Stimulated activated CD4-positive, alpha-beta T cell treated with anti-CD3 and anti-CD28 coated beads, TNF-alpha, amount 100 ng/mL, for 1 hour (primary cell): ENCODE results near the gene AIRE.
"Not testable (repeated sequence)": the region's sequence is repeated elsewhere in the genome, so short reads cannot be mapped to it uniquely, and the experiment has no call there.

Source experiments
- DNase-seq, 3 donors: peaks; one replicate each; pipeline ENCODE4 v3.0.0-alpha.2; 2020; ENCODE audit warnings: low read depth in 3 of 3, low spot score in 1 of 3

AIRE gene

DNA sequence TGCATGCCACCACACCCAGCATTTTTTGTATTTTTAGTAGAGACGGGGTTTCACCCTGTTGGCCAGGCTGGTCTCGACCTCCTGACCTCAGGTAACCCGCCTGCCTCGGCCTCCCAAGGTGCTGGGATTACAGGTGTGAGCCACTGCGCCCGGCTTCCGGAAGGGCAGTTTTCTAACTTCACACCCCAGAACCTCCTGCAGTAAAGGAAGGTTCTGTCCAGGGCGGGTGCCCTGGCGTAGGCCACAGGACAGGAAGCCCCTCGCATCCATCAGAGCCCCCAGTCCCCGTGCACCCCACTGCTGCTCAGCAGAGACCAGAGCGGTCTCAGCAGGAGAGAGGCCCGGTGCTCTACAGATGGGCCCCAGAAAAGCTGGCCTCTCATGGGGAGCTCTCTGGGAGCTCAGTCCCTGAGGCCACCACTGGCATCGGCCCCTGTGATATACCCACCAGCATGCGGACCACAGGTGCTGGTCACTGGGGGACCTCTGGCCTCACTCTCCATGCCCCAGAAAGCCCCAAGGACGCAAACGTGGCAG is 19.9 kb upstream of the AIRE start:
- DNase-seq: no peak

DNA sequence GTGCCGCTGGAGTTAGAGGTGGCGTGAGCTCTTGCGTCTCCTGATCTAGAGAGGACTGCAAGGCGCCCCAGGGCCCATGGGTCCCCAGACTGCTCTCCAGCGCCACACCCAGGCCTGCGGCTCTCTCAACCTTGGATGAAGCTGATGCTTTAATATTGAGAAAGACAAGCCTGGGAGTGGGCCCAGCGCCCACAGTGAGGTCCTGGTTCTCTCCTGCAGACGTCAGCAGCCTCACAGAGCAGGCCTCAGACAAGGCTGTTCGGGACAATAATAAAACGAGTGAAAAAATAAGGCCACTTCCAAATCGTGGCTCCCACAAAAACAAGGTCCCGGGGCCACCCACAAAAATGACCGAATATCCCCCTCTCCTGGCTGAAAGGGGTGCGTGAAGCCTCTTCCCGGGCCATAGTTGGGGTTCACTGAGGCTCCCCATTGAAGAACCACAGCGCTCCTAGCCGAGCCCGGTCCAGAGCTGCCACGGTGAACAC is 18.0 kb upstream of the AIRE start:
- no peak for DNase-seq

DNA sequence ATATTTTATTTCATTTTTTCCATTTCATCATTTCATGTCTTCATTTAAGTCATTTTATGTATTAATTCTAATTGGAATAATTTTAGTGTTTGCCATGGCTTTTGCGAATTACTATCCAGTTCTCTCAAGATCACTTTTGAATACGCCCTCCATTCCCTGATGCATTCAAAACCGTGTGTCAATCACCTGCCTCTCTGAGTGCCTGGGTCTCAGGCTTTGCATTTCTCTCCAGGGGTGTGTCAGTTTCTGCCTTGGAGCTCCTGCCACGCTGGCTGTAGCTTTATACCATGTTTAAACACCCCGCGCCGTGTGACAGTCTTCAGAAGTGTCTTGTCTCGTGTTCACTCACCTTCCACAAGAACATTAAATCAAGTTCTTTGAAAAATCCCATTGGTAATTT is 16.6 kb upstream of the AIRE start:
- no peak for DNase-seq

DNA sequence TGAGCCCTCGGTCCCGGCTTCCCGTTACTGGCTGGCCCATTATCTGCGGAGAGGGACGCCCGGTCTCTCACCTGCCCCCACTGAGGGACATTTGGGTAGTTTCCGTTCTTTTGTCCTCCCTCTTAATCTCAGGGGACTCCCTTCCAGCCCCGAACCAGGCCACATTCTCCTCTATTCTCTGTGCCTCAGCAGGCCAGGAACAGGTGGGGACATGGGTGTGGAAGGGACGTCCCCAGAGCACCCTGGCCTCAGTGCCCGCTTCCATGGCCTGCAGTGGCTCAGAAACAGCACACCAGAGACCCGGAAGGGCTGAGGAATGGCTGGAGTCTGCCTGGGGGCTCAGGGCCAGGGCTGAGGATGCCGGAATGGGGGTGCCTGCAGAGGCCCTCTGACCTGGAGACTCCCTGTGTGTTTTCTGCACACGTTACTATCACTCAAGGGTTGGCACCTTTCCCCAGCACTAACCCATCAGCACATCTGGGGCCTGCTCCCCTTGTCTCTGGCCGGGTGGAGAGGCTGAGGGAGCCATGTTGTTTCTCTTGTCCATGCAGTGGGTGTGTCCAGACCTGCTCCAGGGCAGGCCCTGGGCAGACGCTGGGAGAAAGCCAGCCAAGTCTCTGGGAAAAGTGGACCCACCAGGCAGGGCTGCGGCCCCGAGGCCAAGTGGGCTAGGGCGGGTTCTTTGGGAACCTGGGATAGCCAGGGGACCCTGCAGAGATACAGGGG is 14.0 kb upstream of the AIRE start:
- DNase-seq: no peak

DNA sequence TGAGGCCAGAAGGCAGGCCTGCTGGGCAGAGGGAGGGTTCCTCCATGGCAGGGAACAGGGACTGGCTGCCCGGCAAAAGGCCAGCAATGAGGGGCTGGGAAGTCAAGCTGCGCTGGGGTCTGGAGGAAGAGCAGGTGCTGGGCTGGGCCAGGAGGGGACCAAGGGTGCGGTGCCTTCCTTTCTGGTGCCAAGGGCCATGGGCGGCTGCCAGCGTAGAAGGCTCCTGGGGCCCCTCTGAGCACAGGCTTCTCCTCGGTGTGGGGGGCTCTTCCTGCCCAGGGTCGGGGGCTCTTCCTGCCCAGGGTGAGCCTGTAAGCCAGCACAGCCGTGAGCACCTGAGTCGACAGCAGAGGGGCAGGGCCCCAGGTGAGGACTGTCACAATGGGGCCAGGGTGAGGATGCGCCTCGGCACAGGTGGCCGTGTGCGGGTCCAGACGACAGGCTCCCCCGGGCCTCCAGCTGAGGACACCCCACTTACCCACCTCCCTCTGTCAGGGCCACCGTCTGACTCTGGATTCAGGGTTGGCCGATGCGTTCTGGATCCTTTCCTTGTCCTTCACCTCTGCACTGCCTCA is 13.3 kb upstream of the AIRE start:
- no peak for DNase-seq

DNA sequence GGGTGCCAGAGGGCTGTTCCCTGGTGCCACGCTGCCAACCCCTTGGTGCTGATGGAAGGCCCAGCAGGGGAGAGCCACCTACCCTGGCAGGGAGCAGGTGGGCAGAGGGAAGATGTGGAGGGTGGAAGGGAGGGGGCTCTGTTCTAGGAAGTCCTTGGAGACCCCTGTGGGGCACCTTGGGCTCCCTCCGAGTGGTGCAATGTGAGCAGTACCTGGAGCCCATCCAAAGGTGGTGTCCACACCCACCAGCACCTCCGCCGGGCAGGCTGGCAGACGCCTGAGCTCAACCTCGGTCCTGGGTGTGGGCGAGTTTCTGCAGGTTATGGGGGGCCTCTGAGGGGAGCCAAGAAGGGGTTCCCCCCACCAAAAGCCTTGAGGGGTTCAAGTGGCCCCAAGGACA is 12.6 kb upstream of the AIRE start:
- no peak for DNase-seq

DNA sequence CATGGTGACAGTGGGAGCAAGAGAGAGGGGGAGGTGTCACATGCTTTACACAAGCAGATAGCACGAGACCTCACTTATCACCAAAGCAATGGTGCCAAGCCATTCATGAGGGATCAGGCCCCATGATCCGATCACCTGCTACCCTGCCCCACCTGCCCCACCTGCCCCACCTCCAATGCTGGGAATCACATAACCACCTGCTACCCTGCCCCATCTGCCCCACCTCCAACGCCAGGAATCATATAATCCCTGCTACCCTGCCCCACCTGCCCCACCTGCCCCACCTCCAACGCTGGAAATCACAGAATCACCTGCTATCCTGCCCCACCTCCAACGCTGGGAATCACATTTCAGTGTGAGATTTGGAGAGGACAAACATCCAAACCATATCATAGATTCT is 10.6 kb upstream of the AIRE start:
- no peak for DNase-seq

DNA sequence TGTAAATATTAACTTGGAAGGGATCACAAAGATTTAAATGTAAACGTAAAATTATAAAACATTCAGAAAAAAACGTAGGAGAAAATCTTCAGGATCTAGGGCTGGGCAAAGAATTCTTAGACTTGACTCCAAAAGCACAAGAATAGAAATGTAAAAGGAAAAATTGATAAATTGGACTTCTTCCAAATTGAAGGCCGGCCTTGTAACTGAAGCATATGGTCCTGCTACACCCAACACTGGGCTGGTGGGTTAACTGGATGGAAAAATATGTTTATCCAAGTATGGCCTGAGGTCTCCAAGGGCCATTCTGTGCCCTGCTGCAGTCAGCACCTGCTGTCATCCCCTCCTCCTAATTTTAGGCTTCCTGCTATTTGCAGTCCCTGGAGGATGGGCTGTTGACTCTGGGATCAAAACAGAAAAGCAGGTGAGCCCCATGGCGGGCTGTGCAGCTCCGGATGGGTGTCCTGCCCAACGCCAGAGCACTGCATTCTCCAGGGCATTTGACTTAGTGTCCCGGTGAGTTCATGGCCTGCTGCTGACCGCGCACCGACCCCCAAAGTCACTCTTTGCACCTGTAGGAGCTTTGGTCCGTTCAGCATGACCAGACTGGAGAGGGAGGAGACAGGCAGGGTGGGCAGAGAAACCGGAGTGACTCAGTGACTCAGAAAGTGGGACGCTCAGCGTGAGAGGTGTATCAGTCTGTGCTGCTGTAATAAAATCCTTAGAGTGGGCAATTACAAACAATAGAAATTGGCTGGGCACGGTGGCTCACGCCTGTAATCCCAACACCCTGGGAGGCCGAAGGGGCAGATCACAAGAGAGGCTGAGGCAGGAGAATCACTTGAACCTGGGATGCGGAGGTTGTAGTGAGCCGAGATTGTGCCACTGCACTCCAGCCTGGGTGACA is 6.1 kb upstream of the AIRE start:
- DNase-seq: no peak

DNA sequence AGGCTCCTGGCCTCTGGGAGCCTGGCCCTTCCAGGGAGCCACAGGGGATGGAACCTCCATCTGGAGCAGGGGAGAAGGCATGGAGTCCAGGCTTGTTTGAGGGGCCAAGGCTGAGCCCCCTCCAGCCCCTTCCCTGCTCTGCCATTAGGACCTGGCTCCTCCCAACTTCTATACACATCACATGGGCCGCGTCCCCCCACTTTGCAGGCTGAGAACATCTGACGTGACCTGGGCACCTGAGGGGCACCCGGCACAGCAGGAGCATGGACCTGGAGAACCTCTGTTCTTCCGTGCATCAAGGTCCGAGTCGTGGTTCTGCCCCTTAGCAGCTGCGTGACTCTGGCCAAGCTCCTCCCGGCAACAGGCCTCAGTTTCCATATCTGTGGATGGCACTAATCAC is 3.9 kb upstream of the AIRE start:
- no peak for DNase-seq

DNA sequence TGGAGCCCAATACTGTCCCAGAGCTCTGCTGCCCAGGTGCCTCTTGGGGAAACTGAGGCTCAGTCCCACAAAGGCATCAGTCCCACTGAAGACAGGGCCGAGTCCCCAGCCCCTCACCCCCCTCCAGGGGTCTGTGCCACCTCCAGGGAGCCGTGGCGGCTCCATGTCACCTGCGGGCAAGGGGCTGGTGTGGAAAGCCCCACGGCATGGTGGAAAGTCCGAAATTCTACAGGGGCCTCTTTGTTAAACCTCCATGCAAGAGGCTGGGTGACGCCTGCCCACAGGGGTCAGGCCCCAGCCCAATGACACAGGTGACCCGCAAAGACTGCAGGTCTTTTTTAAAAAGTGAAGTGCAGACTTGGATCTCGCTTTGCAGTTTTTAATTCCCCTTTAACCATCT is 3.3 kb upstream of the AIRE start:
- DNase-seq: no peak

DNA sequence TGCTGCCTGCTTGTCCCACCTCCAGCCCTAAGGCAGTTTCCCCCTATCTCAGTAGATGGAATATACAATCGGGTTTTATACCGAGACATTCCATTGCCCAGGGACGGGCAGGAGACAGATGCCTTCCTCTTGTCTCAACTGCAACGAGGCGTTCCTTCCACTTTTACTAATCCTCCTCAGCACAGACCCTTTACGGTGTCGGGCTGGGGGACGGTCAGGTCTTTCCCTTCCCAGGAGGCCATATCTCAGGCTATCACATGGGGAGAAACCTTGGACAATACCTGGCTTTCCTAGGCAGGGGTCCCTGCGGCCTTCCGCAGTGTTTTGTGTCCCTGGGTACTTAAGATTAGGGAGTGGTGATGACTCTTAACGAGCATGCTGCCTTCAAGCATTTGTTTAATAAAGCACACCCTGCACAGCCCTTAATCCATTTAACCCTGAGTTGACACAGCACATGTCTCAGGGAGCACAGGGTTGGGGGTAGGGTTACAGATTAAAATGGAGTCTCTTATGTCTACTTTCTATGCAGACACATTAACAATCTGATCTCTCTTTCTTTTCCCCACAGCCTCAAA is 2.4 kb upstream of the AIRE start:
- DNase-seq: not testable (repeated sequence)

DNA sequence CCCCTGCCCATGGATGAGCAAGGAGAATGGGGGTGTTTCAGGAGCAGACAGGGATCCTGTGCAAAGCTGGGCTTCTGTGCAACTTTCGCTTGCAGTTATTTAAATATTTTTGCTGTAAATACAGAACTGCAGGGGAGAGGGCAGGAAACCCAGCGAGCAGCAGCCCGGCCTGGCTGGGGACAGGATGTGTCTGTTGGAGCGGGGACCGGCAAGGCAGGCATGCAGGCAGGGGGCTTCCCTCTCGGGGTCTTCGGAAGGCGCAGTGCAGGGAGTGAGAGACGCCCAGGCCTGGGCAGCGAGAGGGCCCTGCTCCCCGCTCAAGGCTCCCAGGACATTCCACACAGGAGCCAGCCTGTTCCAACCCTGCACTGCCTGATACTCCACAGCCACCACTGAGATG is 1.7 kb upstream of the AIRE start:
- no peak for DNase-seq

DNA sequence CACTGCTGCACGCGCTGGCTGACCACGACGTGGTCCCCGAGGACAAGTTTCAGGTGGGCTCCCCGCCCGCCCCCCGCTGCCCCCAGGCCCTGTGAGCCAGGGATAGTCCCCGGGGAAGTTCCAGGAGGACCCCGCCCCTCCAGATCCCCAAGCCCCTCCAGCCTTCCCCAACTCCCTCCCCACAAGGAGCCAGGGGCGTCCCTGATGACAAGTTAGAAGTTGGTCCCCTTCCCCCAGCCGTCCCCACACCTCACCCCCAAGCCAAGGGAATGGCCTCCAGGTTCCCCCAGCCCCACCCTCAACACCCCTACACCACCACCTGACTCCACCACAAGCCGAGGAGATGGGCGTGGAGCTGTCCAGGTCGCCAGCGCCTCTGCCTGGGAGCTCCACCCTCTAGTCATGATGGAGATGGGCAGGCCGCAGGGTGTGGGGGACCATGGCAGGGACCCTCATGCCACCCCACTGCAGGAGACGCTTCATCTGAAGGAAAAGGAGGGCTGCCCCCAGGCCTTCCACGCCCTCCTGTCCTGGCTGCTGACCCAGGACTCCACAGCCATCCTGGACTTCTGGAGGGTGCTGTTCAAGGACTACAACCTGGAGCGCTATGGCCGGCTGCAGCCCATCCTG is 525 bp downstream of the AIRE start:
- no peak for DNase-seq

DNA sequence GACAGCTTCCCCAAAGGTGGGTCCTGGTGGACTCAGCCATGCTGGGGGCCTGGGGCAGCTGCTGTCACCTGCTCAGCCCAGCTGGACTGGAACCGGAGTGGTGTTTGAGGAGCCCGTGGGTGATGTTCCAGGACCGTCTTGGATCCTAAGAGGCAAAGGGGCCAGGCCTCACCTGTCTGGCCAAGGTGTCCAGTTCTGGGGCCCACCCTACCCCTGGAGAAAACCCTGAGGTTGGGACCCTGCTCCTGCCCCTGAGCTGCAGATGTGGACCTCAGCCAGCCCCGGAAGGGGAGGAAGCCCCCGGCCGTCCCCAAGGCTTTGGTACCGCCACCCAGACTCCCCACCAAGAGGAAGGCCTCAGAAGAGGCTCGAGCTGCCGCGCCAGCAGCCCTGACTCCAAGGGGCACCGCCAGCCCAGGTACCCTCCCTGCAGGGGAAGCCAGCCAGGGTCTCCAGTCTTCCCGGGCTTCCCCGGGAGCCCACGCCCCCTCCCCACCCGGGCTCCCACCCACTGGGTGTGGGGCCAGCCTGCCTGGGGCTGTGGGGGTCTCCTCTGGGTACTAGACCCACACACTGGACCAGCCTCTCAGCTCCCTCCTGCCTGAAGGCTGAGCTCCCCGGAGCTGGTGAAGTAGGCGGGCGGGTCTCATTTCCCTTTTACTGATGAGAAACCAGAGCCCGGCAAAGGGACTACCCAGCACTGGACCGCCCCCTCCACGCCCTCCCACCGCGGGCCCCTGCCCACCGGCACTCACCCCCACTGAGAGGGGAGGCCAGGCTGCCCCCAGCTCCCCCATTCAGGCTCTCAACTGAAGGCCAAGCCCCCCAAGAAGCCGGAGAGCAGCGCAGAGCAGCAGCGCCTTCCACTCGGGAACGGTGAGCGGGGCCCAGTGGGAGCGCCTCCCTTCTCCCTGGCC is 1.3 kb downstream of the AIRE start:
- DNase-seq: no peak

DNA sequence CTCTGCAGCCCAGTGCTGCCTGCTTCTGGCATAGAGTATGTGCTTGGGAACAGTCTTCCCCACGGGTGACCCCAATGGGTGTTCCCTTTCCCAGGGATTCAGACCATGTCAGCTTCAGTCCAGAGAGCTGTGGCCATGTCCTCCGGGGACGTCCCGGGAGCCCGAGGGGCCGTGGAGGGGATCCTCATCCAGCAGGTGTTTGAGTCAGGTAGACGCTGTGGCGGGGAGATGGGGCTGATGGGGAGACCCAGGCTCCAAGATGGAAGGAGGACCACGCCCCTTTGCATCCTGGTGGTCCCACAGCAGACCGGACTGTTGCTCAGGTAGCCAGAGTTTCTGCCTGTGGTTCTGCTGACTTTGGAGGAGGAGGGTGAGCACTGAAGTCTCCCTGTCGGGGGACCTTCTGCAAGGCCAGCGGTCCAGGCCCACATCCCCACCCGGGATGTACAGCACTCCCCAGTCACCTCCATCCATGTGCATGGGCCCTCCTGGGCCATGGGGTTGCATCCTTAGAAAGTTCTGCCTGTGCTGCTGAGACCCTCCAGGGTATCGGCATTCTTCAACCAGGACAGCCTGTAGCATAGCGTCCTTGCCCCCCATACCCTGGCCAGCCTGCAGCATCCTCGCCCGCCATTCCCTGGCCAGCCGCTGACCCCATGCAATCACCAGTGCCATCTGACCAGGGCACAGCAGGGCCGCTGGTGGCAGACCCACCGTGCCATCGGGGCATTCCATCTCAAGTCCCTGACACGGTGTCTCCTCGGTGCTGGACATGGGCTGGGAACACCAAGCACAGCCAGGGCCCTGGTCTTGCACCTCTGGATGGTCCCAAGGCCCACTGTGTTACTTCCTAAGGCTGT is 2.8 kb downstream of the AIRE start:
- DNase-seq: no peak

DNA sequence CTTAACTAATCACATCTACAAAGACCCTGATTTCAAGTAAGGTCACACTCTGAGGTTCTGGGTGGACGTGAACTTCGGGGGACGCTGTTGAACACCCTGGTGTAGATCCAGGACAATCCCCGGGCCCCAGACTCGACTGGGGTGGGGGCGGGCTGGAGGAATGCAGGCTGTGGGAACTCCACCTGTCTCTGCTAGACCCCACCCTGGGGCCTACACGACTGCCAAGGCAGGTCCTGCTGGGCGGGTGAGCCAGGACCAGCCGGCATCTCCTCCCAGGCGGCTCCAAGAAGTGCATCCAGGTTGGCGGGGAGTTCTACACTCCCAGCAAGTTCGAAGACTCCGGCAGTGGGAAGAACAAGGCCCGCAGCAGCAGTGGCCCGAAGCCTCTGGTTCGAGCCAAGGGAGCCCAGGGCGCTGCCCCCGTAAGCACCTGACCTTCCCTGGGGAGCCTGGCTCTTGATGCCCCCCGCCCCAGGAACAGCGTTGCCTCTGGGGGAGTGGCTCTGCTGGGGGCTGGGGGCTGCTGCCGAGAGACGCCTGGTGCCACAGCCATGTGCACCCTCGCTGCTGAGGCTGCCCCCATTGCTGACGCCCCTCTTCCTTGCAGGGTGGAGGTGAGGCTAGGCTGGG is 3.8 kb downstream of the AIRE start:
- DNase-seq: no peak

DNA sequence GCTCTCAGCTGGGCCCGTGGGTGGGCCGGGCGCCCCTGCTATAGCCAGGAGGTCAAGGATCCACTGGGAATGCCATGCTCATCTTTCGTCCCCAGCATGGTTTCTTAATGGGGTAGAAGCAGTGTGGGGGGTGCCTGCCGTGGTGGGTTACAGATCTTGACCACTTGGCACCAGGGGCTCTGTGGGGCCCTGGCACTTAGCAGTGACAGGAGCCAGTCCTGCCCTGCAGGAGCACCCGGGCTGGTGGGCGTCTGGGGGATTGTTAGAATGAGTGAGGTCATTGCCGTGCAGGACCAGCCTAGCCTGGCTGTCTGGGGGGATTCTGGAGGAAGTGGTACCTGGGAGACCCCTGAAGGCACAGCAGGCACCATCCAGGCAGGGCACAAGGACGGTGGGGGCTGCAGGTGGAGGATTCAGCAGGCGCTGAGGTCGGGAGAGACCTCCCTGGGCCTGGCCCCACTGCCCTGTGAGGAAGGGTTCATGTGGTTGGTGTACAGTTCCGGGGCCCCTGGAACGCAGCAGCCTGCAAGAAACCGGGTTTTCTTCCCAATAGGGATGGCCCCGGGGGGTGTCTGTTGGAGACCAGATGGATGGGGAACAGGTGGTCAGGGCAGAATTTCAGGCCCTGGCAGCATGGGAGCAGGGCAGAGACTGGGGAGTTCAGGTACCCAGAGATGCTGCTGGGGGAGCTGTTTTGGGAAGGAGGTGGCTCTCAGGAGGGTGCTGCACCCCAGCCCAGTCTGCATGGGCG is 4.8 kb downstream of the AIRE start:
- no peak for DNase-seq
